Glutamatergic neuron (in vitro differentiated cells): ENCODE data around the gene PTPRM. TPM values are rescaled to one million over a fixed set of nuclear protein-coding genes. Genes with fewer than 3 reads are reported as not detected.

ENCODE experiments used
- DNase-seq: peaks from one replicate; pipeline ENCODE4 v3.0.0; 2022
- H3K27ac Mint-ChIP-seq: one replicate; pipeline ENCODE4 v1.8.0; 2020; ENCODE audit warnings: mild to moderate bottlenecking, mixed read lengths, inconsistent platforms; ENCODE audit not compliant: unreplicated experiment
- H3K27me3 Mint-ChIP-seq: one replicate; pipeline ENCODE4 v1.8.0; 2020; ENCODE audit warnings: mild to moderate bottlenecking, moderate library complexity, mixed read lengths, inconsistent platforms; ENCODE audit not compliant: unreplicated experiment
- H3K36me3 Mint-ChIP-seq: one replicate; pipeline ENCODE4 v1.8.0; 2020; ENCODE audit warnings: mild to moderate bottlenecking, mixed read lengths, inconsistent platforms; ENCODE audit not compliant: unreplicated experiment
- H3K4me1 Mint-ChIP-seq: one replicate; pipeline ENCODE4 v1.8.0; 2020; ENCODE audit warnings: mild to moderate bottlenecking, low read depth, mixed read lengths, inconsistent platforms; ENCODE audit not compliant: unreplicated experiment
- H3K4me3 Mint-ChIP-seq: one replicate; pipeline ENCODE4 v1.8.0; 2020; ENCODE audit warnings: mild to moderate bottlenecking, mixed read lengths, inconsistent platforms; ENCODE audit not compliant: unreplicated experiment
- H3K9me3 Mint-ChIP-seq: one replicate; pipeline ENCODE4 v1.8.0; 2020; ENCODE audit warnings: mild to moderate bottlenecking, moderate library complexity, mixed read lengths, inconsistent platforms; ENCODE audit not compliant: unreplicated experiment
- total RNA-seq: library from RNA; stranded (reverse); fragmentation: NEBNext Ultra II Directional; extraction: Animal tissue kit (Norgen Biotek cat#: 25700); gene quantifications from one replicate; pipeline ENCODE4 v1.2.1, GENCODE V29; 2021; ENCODE audit not compliant: unreplicated experiment
- TF ChIP-seq, protein P1 (sequence below): fragments of 200-600 bp; sonication (generic); IDR thresholded peaks from one replicate; pipeline ENCODE4 v1.5.0; 2021; ENCODE audit not compliant: partially characterized antibody, unreplicated experiment

Gene PTPRM
- total RNA-seq, 1 donor from 2014 or later = 23.9 TPM

DNA sequence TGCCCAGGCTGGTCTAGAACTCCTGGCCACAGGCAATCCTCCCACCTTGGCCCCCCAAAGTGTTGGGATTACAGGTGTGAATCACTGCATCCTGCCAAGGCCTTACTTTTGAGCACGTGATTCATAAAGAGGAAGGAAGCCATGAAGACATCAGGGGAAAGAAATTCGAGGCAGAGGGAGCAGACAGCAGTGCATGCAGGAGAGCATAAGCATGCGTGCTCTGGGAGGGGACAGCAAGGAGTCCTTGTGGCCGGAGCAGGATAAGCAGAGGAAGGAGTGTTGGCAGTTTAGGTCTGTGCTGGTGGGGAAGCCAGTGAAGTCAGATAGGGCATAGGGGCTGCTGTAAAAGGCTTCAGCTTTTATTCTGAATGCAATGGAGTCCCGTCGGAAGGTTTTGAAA is 641.6 kb downstream of the PTPRM start:
- no peaks in the 10 kb centered on the region for H3K36me3 Mint-ChIP-seq
- H3K4me3 Mint-ChIP-seq = no peak overlapping the region
- H3K27me3 Mint-ChIP-seq = no peaks in the 10 kb centered on the region
- DNase-seq = no peak
- no peaks in the 10 kb centered on the region for H3K4me1 Mint-ChIP-seq
- peaks cover 2% of the 10 kb centered on the region for H3K9me3 Mint-ChIP-seq
- H3K27ac Mint-ChIP-seq = no peak overlapping the region
- TF ChIP-seq, protein P1, sequence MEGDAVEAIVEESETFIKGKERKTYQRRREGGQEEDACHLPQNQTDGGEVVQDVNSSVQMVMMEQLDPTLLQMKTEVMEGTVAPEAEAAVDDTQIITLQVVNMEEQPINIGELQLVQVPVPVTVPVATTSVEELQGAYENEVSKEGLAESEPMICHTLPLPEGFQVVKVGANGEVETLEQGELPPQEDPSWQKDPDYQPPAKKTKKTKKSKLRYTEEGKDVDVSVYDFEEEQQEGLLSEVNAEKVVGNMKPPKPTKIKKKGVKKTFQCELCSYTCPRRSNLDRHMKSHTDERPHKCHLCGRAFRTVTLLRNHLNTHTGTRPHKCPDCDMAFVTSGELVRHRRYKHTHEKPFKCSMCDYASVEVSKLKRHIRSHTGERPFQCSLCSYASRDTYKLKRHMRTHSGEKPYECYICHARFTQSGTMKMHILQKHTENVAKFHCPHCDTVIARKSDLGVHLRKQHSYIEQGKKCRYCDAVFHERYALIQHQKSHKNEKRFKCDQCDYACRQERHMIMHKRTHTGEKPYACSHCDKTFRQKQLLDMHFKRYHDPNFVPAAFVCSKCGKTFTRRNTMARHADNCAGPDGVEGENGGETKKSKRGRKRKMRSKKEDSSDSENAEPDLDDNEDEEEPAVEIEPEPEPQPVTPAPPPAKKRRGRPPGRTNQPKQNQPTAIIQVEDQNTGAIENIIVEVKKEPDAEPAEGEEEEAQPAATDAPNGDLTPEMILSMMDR = no peak

DNA sequence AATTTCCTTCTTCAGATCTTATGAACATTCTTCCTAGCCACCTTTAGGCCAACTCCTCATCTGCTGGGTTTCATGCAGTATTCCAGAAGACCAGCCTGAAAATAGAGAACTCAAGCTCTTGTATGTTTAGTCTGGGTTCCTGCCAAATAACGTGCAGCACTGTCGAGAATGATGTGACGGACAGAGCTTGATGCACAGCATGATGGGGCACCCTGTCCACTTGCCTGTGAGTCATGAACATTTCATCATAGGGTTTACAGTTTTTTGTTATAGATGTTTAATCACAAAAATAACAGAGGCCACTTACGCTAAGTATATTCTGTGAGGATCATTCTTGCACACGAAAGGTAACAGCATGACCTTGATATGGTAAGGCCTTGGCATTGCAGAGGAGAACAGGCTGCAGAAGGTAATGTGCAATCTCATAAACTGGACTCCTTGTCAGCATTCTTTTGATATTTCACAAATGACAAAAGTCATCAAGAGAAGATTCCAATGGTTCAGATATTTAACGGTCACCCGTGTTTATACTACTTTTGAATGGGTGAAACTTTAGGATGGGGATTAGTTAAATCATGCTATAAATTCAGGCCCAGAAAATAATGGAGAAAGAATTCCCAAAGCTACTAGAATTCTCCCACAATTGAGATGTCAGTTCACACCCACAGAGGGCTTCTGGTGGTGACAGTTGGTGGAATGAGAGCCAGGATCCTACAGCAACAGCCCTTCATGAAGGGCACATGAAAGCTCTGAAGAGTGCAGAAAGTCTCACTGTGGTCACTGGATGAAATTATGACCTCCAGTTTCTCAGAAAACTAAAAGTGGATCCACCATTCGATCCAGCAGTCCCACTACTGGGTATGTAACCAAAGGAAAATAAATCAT is 646.0 kb downstream of the PTPRM start:
- no peaks in the 10 kb centered on the region for H3K9me3 Mint-ChIP-seq
- H3K27ac Mint-ChIP-seq = no peak overlapping the region
- H3K4me3 Mint-ChIP-seq = no peak overlapping the region
- H3K4me1 Mint-ChIP-seq = peaks cover 8% of the 10 kb centered on the region
- TF ChIP-seq, protein P1 = no peak
- H3K27me3 Mint-ChIP-seq = no peaks in the 10 kb centered on the region
- H3K36me3 Mint-ChIP-seq = no peaks in the 10 kb centered on the region
- no peak for DNase-seq

- H3K36me3 Mint-ChIP-seq = no peaks in the 10 kb centered on the region
- TF ChIP-seq, protein P1 = no peak
- no peaks in the 10 kb centered on the region for H3K9me3 Mint-ChIP-seq
- H3K4me1 Mint-ChIP-seq = peaks cover 10% of the 10 kb centered on the region
- no peak overlapping the region for H3K27ac Mint-ChIP-seq
- no peaks in the 10 kb centered on the region for H3K27me3 Mint-ChIP-seq
- H3K4me3 Mint-ChIP-seq = no peak overlapping the region
- no peak for DNase-seq
Measured at GRCh38 chr18:8215741-8216140, 648.6 kb downstream of the PTPRM start.

- H3K27ac Mint-ChIP-seq = no peak overlapping the region
- TF ChIP-seq, protein P1 = no peak
- H3K4me1 Mint-ChIP-seq = peaks cover 10% of the 10 kb centered on the region
- H3K9me3 Mint-ChIP-seq = no peaks in the 10 kb centered on the region
- H3K27me3 Mint-ChIP-seq = no peaks in the 10 kb centered on the region
- no peak for DNase-seq
- no peak overlapping the region for H3K4me3 Mint-ChIP-seq
- H3K36me3 Mint-ChIP-seq = no peaks in the 10 kb centered on the region
Measured at GRCh38 chr18:8217051-8217564, 650.0 kb downstream of the PTPRM start.

DNA sequence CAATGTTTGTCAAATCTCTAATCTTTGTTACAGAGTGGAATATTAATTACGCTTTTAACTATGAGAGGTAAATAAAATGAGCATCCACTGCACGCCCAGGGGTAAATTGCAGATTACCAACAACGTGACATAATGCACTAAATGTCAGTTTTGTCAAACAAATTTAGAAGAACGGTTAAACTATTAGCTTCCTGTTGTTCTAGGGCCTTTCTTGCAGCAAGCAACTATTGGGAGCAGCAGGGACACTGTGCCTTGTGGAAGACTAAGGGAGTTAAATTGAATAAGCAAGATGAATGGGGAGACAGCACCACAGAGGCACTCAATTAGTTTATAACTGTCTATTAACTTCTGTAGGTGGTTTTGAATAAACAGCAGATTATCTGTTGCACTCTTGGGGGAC is 651.1 kb downstream of the PTPRM start:
- TF ChIP-seq, protein P1 = no peak
- Mint-ChIP-seq H3K4me1 (peaks cover 10% of the 10 kb centered on the region), H3K27me3 (no peaks in the 10 kb centered on the region), H3K9me3 (no peaks in the 10 kb centered on the region), H3K36me3 (no peaks in the 10 kb centered on the region), H3K4me3 (no peak overlapping the region), H3K27ac (no peak overlapping the region)
- DNase-seq = no peak
